ENCODE measurements around the gene TRERF1. TPM values are rescaled to one million over a fixed set of nuclear protein-coding genes. Genes with fewer than 3 reads are reported as not detected.
A peak's percentile ranks its signal among the peaks of the same experiment; 100 is the strongest.

The TRERF1 gene
- total and polyA plus RNA-seq, 2 experiments from 2014 or later: 11.2 to 20.6 TPM

DNA sequence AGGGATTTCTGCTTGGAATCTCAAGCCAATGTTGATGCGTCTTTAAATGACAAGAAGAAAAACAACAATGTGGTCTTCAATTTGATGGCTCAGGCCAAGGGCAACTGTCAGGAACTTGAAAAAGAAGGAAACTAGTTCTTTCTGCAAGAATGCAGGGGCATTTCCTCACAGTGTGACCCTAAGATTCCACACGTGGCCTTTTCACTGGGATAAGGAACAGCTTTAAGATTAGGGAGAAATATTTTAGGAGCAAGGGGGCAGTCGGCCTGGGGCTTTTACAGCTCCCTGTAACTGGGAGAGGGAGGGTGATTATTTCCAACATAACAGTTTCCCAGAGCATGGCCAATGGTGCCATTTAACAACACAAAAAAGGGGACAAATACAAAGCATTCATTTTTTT, 194.7 kb downstream of the TRERF1 start:
- Histone ChIP-seq H3K9me2 (ENCODE audit: insufficient read depth) (peaks cover 7% of the 10 kb centered on the region; the same call in 1 of the 2 replicates), H3K27ac (ENCODE audit: low read depth) (peak overlapping the region; percentile 82), H4K20me1 (replicated peaks; ENCODE audit: insufficient read depth) (peaks cover 8% of the 10 kb centered on the region; the same call in 1 of the 2 replicates), H3K4me1 (ENCODE audit: insufficient read depth) (peaks cover 36% of the 10 kb centered on the region), H3K27me3 (ENCODE audit: insufficient read depth) (no peaks in the 10 kb centered on the region), H3K4me3 (no peak overlapping the region), H3F3A (replicated peaks; ENCODE audit: low read depth) (peaks cover 9% of the 10 kb centered on the region; the same call in 1 of the 2 replicates), H3K36me3 (ENCODE audit: insufficient read depth) (peaks cover 30% of the 10 kb centered on the region), H3K4me2 (peak overlapping the region; percentile 54), H2AFZ (no peak overlapping the region), H3K79me2 (replicated peaks; ENCODE audit: insufficient read depth) (no peaks in the 10 kb centered on the region)
- ATAC-seq (no peak), DNase-seq (ENCODE audit: low spot score) (no peak)
- H3K36me3 Mint-ChIP-seq (ENCODE audit: low read depth): peaks cover 54% of the 10 kb centered on the region
- H3K4me1 Mint-ChIP-seq: peaks cover 50% of the 10 kb centered on the region
- 0 out of 3 replicates have a peak overlapping the region, but pooled peaks have one; percentile 3 for H3K4me3 Mint-ChIP-seq
- H3K27me3 Mint-ChIP-seq (ENCODE audit: insufficient read depth, low read depth, poor library complexity): peaks cover 19% of the 10 kb centered on the region
- TF ChIP-seq, protein P1, sequence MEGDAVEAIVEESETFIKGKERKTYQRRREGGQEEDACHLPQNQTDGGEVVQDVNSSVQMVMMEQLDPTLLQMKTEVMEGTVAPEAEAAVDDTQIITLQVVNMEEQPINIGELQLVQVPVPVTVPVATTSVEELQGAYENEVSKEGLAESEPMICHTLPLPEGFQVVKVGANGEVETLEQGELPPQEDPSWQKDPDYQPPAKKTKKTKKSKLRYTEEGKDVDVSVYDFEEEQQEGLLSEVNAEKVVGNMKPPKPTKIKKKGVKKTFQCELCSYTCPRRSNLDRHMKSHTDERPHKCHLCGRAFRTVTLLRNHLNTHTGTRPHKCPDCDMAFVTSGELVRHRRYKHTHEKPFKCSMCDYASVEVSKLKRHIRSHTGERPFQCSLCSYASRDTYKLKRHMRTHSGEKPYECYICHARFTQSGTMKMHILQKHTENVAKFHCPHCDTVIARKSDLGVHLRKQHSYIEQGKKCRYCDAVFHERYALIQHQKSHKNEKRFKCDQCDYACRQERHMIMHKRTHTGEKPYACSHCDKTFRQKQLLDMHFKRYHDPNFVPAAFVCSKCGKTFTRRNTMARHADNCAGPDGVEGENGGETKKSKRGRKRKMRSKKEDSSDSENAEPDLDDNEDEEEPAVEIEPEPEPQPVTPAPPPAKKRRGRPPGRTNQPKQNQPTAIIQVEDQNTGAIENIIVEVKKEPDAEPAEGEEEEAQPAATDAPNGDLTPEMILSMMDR (conservative IDR thresholded peaks at IDR 0.05; ENCODE audit: low read depth in 2 of 2): no peak
- TF ChIP-seq, protein P2, sequence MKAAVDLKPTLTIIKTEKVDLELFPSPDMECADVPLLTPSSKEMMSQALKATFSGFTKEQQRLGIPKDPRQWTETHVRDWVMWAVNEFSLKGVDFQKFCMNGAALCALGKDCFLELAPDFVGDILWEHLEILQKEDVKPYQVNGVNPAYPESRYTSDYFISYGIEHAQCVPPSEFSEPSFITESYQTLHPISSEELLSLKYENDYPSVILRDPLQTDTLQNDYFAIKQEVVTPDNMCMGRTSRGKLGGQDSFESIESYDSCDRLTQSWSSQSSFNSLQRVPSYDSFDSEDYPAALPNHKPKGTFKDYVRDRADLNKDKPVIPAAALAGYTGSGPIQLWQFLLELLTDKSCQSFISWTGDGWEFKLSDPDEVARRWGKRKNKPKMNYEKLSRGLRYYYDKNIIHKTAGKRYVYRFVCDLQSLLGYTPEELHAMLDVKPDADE (IDR thresholded peaks at IDR 0.05): no peak
- TF ChIP-seq, protein P3, sequence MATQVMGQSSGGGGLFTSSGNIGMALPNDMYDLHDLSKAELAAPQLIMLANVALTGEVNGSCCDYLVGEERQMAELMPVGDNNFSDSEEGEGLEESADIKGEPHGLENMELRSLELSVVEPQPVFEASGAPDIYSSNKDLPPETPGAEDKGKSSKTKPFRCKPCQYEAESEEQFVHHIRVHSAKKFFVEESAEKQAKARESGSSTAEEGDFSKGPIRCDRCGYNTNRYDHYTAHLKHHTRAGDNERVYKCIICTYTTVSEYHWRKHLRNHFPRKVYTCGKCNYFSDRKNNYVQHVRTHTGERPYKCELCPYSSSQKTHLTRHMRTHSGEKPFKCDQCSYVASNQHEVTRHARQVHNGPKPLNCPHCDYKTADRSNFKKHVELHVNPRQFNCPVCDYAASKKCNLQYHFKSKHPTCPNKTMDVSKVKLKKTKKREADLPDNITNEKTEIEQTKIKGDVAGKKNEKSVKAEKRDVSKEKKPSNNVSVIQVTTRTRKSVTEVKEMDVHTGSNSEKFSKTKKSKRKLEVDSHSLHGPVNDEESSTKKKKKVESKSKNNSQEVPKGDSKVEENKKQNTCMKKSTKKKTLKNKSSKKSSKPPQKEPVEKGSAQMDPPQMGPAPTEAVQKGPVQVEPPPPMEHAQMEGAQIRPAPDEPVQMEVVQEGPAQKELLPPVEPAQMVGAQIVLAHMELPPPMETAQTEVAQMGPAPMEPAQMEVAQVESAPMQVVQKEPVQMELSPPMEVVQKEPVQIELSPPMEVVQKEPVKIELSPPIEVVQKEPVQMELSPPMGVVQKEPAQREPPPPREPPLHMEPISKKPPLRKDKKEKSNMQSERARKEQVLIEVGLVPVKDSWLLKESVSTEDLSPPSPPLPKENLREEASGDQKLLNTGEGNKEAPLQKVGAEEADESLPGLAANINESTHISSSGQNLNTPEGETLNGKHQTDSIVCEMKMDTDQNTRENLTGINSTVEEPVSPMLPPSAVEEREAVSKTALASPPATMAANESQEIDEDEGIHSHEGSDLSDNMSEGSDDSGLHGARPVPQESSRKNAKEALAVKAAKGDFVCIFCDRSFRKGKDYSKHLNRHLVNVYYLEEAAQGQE (IDR thresholded peaks at IDR 0.05; ENCODE audit: unreplicated experiment): no peak
- no peak for TF ChIP-seq CREB1 (CRISPR knock-in tag; IDR thresholded peaks at IDR 0.05; ENCODE audit: low read depth)
- TF ChIP-seq JUNB (IDR thresholded peaks at IDR 0.05; ENCODE audit: unreplicated experiment): no peak
- TF ChIP-seq POLR2AphosphoS5 (IDR thresholded peaks at IDR 0.05; ENCODE audit: low read depth): no peak
- TF ChIP-seq STAT1 (IDR thresholded peaks at IDR 0.05; ENCODE audit: unreplicated experiment): no peak
- no peak for TF ChIP-seq NANOG (IDR thresholded peaks at IDR 0.05; ENCODE audit: borderline replicate concordance)
- TF ChIP-seq EZH2phosphoT487 (IDR thresholded peaks at IDR 0.05; ENCODE audit: unreplicated experiment): no peak
- TF ChIP-seq EZH2 (IDR thresholded peaks at IDR 0.05; ENCODE audit: low read depth, unreplicated experiment): no peak
- no peak for TF ChIP-seq ZNF114 (CRISPR knock-in tag; IDR thresholded peaks at IDR 0.05)
- no peak for TF ChIP-seq ZNF331 (CRISPR knock-in tag; IDR thresholded peaks at IDR 0.05; ENCODE audit: low read depth)
- TF ChIP-seq, protein P4, sequence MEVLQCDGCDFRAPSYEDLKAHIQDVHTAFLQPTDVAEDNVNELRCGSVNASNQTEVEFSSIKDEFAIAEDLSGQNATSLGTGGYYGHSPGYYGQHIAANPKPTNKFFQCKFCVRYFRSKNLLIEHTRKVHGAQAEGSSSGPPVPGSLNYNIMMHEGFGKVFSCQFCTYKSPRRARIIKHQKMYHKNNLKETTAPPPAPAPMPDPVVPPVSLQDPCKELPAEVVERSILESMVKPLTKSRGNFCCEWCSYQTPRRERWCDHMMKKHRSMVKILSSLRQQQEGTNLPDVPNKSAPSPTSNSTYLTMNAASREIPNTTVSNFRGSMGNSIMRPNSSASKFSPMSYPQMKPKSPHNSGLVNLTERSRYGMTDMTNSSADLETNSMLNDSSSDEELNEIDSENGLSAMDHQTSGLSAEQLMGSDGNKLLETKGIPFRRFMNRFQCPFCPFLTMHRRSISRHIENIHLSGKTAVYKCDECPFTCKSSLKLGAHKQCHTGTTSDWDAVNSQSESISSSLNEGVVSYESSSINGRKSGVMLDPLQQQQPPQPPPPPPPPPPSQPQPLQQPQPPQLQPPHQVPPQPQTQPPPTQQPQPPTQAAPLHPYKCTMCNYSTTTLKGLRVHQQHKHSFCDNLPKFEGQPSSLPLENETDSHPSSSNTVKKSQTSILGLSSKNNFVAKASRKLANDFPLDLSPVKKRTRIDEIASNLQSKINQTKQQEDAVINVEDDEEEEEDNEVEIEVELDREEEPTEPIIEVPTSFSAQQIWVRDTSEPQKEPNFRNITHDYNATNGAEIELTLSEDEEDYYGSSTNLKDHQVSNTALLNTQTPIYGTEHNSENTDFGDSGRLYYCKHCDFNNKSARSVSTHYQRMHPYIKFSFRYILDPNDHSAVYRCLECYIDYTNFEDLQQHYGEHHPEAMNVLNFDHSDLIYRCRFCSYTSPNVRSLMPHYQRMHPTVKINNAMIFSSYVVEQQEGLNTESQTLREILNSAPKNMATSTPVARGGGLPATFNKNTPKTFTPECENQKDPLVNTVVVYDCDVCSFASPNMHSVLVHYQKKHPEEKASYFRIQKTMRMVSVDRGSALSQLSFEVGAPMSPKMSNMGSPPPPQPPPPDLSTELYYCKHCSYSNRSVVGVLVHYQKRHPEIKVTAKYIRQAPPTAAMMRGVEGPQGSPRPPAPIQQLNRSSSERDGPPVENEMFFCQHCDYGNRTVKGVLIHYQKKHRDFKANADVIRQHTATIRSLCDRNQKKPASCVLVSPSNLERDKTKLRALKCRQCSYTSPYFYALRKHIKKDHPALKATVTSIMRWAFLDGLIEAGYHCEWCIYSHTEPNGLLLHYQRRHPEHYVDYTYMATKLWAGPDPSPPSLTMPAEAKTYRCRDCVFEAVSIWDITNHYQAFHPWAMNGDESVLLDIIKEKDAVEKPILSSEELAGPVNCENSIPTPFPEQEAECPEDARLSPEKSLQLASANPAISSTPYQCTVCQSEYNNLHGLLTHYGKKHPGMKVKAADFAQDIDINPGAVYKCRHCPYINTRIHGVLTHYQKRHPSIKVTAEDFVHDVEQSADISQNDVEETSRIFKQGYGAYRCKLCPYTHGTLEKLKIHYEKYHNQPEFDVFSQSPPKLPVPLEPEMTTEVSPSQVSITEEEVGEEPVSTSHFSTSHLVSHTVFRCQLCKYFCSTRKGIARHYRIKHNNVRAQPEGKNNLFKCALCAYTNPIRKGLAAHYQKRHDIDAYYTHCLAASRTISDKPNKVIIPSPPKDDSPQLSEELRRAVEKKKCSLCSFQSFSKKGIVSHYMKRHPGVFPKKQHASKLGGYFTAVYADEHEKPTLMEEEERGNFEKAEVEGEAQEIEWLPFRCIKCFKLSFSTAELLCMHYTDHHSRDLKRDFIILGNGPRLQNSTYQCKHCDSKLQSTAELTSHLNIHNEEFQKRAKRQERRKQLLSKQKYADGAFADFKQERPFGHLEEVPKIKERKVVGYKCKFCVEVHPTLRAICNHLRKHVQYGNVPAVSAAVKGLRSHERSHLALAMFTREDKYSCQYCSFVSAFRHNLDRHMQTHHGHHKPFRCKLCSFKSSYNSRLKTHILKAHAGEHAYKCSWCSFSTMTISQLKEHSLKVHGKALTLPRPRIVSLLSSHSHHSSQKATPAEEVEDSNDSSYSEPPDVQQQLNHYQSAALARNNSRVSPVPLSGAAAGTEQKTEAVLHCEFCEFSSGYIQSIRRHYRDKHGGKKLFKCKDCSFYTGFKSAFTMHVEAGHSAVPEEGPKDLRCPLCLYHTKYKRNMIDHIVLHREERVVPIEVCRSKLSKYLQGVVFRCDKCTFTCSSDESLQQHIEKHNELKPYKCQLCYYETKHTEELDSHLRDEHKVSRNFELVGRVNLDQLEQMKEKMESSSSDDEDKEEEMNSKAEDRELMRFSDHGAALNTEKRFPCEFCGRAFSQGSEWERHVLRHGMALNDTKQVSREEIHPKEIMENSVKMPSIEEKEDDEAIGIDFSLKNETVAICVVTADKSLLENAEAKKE (CRISPR knock-in tag; IDR thresholded peaks at IDR 0.05): no peak
- peak overlapping the region; percentile 82 for H3K27ac Mint-ChIP-seq
- H3K9me3 Mint-ChIP-seq: no peaks in the 10 kb centered on the region

Measured in GM23338 (cell line).